ENCODE measurements around the gene MT1HL1.
A peak's percentile ranks its signal among the peaks of the same experiment; 100 is the strongest.
"Not testable (repeated sequence)": the region's sequence is repeated elsewhere in the genome, so short reads cannot be mapped to it uniquely, and the experiment has no call there.

MT1HL1 gene

GRCh38 chr1:237013608-237014007, 9.4 kb upstream of the MT1HL1 start:
- no peak for DNase-seq

- DNase-seq: no peak
Measured at GRCh38 chr1:237012788-237013383, 8.6 kb upstream of the MT1HL1 start.

GRCh38 chr1:237012361-237012760, 8.1 kb upstream of the MT1HL1 start:
- DNase-seq: no peak

GRCh38 chr1:237011432-237011831, 7.2 kb upstream of the MT1HL1 start:
- no peak for DNase-seq

- DNase-seq: no peak
Measured at GRCh38 chr1:237009611-237010010, 5.4 kb upstream of the MT1HL1 start.

- no peak for DNase-seq
Measured at GRCh38 chr1:237007147-237007881, 3.1 kb upstream of the MT1HL1 start.

- DNase-seq: no peak
Measured at GRCh38 chr1:237005674-237006073, 1.4 kb upstream of the MT1HL1 start.

GRCh38 chr1:237003516-237003915, 725 bp downstream of the MT1HL1 start:
- DNase-seq: no peak

GRCh38 chr1:237000191-237000590, 4.0 kb downstream of the MT1HL1 start:
- no peak for DNase-seq

- no peak for DNase-seq
Measured at GRCh38 chr1:236998546-236998945, 5.7 kb downstream of the MT1HL1 start.

GRCh38 chr1:236997882-236998281, 6.4 kb downstream of the MT1HL1 start:
- no peak for DNase-seq

- no peak for DNase-seq
Measured at GRCh38 chr1:236997361-236997760, 6.9 kb downstream of the MT1HL1 start.

- DNase-seq: no peak
Measured at GRCh38 chr1:236994450-236994849, 9.8 kb downstream of the MT1HL1 start.

- no peak for DNase-seq
Measured at GRCh38 chr1:236992449-236992848, 11.8 kb downstream of the MT1HL1 start.

GRCh38 chr1:236990052-236990445, 14.2 kb downstream of the MT1HL1 start:
- DNase-seq: peak; percentile 3

GRCh38 chr1:236989290-236990051, 14.8 kb downstream of the MT1HL1 start:
- DNase-seq: no peak

GRCh38 chr1:236983818-236984217, 20.4 kb downstream of the MT1HL1 start:
- DNase-seq: no peak

- no peak for DNase-seq
Measured at GRCh38 chr1:236982380-236982779, 21.9 kb downstream of the MT1HL1 start.

GRCh38 chr1:236981431-236981830, 22.8 kb downstream of the MT1HL1 start:
- DNase-seq: not testable (repeated sequence)

- no peak for DNase-seq
Measured at GRCh38 chr1:236980673-236981072, 23.6 kb downstream of the MT1HL1 start.

- DNase-seq: no peak
Measured at GRCh38 chr1:236979149-236979900, 24.9 kb downstream of the MT1HL1 start.

GRCh38 chr1:236978740-236979139, 25.5 kb downstream of the MT1HL1 start:
- DNase-seq: no peak

GRCh38 chr1:236975461-236975860, 28.8 kb downstream of the MT1HL1 start:
- no peak for DNase-seq

All from activated CD4-positive, alpha-beta T cell treated with anti-CD3 and anti-CD28 coated beads, Interleukin-2, amount 50 U/mL, for 16 hours (primary cell).